ENCODE results near the gene OR2V1. TPM values are rescaled to one million over a fixed set of nuclear protein-coding genes. Genes with fewer than 3 reads are reported as not detected.
"Not testable (repeated sequence)": the region's sequence is repeated elsewhere in the genome, so short reads cannot be mapped to it uniquely, and the experiment has no call there.

OR2V1 gene
- not detected in 2 replicates for total RNA-seq

- no peak for DNase-seq (ENCODE audit: low read depth)
These were observed at the start of gene OR2V1 for GRCh38 chr5:181130832-181131496. TSS of gene OR2V1 (minus strand) at chr5:181131169. CDS start at chr5:181125304, 5,865 bp downstream.

DNA sequence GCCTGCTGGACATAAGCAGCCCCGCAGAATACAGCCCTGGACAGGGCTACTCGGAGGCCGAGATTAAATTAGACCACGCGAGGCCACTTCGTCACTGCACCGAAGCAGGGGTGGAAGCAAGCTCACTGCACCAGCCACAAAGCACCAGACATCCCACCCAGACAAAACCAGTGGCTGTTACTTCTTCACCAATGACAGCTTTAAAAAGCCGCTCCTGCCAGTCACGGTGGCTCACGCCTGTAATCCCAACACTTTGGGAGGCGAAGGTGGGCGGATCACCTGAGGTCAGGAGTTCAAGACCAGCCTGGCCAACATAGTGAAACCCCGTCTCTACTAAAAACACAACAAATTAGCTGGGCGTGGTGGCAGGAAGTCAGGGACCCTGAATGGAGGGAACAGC lies 46.6 kb upstream of the OR2V1 start:
- not testable (repeated sequence) for DNase-seq (ENCODE audit: low read depth)

DNA sequence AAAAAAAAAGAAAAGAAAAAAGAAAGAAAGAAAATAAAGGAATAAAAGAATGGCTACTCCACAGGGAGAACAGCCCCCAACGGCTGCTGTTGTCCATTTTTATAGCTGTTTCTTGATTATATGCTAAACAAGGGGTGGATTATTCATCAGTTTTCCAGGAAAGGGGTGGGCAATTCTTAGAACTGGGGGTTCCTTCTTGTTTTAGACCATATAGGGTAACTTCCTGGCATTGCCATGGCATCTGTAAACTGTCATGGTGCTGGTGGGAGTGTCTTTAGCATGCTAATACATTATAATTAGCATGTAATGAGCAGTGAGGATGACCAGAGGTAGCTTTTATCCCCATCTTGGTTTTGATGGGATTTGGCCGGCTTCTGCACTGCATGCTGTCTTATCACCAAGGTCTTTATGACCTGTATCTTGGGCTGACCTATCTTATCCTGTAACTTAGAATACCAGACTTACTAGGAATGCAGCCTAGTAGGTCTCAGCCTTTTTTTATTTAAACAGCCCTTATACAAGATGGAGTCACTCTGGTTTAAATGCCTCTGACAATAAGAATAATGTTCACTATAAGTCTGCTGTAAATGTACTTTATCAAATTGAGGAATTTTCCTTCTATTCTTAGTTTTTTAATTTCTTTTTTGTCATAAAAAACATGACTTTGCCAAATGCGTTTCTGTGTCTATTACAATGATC lies 45.4 kb upstream of the OR2V1 start:
- no peak for DNase-seq (ENCODE audit: low read depth)

DNA sequence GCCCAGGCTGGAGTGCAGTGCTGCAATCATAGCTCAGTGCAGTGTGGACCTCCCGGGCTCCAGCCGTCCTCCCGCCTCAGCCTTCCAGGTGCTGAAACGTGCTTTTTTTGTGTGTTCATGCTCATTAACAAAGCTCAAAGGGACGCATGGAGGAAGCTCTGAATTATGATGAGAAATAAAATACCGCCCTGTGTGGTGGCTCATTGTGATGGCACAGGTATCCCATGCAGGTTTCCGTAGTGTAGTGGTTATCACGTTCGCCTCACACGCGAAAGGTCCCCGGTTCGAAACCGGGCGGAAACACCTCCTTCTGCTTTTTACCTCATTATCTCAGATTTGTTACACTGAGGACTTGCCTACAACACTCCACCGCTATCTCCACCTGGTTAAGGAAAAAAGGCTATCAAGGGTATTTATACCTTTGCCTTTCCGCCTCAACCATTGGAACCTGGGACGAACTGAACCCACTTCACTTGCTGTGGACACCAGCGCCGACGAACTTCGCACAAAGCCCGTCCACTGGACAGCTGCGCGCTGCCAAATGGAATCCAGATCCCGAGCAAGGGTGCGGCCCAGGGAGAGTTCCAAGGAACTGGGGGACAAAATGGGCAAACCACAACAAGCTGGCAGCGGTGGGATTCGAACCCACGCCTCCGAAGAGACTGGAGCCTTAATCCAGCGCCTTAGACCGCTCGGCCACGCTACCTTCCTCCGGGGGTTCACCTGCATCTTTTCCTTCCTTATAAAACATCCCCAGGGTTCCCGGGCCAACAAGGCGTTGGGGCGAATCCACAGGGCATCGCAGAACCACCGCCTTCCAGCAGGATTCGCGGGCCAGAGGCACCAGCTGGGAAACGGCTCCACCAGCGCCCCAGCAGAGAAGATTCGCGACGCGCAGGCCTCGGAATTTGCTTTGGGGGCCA lies 42.7 kb upstream of the OR2V1 start:
- peak; percentile 38 for DNase-seq (ENCODE audit: low read depth)

- no peak for DNase-seq (ENCODE audit: low read depth)
These were observed 42.1 kb upstream of the OR2V1 start for GRCh38 chr5:181173027-181173419.

DNA sequence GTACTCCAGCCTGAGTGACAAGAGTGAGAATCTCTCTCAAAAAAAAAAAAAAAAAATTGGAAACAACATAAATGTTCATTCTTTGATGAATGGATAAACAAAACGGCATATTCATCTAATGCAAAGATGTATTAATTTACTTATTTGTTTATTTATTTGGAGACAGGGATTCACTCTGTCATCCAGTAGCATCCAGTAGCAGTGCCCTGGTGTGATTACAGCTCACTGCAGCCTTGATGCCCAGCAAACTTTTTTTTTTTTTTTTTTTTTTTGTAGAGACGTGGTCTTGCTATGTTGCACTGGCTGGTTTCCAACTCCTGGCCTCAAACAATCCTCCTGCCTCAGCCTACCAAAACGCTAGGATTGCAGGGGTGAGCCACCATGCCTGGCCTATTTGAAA lies 40.8 kb upstream of the OR2V1 start:
- DNase-seq (ENCODE audit: low read depth) = no peak

GRCh38 chr5:181170996-181171395 lies 40.0 kb upstream of the OR2V1 start:
- DNase-seq (ENCODE audit: low read depth) = peak; percentile 85

- DNase-seq (ENCODE audit: low read depth) = no peak
These were observed 39.4 kb upstream of the OR2V1 start for GRCh38 chr5:181170237-181170825.

DNA sequence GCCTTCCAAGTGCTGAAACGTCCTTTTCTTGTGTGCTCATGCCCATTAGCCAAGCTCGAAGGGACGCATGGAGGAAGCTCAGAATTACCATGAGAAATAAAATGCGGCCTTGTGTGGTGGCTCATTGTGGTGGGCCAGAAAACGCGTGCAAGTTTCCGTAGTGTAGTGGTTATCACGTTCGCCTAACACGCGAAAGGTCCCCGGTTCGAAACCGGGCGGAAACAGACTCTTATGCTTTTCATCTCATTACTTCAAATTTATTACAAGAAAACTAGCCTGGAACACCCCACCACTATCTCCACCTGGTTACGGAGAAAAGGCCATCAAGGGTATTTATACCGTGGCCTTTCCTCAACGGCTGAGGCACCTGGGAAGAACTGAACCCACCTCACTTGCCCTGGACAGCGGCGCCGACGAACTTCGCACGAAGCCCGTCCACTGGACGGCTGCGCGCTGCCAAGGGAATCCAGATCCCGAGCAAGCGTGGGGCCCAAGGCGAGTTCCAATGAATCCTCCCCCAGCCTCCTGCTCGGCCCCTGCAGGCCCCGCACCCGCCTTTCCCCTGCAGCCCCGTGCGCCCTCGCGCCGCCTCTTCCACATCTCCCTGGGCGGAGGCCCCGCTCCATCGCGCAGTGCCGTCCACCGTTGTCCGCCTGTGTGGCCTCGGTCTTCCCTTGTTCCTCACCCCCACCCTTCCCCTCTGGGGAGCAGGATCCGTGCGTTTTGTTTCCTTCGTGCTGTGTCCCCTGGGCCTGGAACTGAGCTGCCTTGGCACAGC lies 38.7 kb upstream of the OR2V1 start:
- DNase-seq (ENCODE audit: low read depth) = not testable (repeated sequence)

DNA sequence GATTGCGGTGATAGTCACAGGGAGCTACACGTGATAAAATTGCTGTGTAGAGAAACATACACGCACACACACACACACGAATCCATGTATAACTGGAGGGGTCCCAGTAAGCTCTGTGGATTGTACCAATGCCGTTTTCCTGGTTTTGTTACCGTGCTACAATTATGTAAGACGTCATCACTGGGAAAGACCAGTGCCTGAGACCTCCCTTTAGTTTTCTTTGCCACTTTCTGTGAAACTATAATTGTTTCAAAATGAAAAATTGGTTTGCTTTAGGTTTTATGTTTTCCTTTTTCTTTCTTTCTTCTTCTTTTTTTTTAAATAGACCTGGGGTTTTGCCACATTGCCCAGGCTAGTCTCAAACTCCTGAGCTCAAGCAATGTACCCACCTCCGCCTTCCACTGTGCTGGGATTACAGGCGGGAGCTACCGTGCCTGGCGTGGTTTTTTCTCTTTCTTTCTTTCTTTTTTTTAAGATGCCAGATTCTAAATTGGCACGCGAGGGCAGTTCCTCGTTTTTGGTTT lies 37.7 kb upstream of the OR2V1 start:
- no peak for DNase-seq (ENCODE audit: low read depth)

- DNase-seq (ENCODE audit: low read depth) = no peak
These were observed 37.0 kb upstream of the OR2V1 start for GRCh38 chr5:181167814-181168488.

GRCh38 chr5:181166812-181167733 lies 36.1 kb upstream of the OR2V1 start:
- DNase-seq (ENCODE audit: low read depth) = no peak

DNA sequence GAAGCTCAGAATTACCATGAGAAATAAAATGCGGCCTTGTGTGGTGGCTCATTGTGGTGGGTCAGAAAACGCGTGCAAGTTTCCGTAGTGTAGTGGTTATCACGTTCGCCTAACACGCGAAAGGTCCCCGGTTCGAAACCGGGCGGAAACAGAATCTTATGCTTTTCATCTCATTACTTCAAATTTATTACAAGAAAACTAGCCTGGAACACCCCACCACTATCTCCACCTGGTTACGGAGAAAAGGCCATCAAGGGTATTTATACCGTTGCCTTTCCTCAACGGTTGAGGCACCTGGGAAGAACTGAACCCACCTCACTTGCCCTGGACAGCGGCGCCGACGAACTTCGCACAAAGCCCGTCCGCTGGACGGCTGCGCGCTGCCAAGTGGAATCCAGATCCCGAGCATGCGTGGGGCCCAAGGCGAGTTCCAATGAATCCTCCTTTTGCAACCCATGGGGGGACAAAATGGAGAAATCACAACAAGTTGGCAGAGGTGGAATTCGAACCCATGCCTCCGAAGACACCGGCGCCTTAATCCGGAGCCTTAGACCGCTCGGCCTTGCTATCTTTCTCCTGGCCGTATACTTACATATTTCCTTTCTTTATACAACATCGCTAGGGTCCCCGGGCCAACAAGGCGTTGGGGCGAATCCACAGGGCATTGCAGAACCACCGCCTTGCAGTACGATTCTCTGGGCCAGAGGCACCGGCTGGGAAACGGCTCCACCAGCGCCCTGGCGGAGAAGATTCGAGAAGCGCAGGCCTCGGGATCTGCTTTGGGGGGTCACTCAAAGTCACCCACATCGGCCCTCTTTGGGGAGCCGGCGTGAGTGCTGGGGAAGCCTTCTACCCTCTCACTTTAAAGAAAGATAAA lies 33.3 kb upstream of the OR2V1 start:
- no peak for DNase-seq (ENCODE audit: low read depth)

DNA sequence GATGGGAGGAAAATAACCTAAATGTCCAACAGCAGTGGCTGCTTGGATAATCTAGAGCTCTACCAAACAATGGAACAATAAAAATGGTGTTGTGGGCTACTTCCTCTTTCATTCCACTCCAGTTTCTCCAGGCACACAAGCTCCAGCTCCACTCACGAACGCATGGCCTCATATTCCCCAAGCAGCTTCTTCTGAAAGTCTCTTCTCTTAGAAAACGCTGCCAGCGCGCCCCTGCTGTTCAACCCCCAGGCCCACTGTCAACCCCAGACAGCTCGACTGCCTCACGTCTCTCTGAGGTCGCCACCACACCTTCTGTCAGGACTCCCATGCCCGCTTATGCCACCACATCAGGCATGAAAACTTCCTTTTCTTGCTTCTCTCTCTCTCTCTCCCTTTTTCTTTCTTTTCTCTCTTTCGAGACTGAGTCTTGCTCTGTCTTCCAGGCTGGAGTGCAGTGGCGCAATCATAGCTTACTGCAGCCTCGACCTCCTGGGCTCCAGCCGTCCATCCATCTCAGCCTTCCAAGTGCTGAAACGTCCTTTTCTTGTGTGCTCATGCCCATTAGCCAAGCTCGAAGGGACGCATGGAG lies 32.6 kb upstream of the OR2V1 start:
- no peak for DNase-seq (ENCODE audit: low read depth)

DNA sequence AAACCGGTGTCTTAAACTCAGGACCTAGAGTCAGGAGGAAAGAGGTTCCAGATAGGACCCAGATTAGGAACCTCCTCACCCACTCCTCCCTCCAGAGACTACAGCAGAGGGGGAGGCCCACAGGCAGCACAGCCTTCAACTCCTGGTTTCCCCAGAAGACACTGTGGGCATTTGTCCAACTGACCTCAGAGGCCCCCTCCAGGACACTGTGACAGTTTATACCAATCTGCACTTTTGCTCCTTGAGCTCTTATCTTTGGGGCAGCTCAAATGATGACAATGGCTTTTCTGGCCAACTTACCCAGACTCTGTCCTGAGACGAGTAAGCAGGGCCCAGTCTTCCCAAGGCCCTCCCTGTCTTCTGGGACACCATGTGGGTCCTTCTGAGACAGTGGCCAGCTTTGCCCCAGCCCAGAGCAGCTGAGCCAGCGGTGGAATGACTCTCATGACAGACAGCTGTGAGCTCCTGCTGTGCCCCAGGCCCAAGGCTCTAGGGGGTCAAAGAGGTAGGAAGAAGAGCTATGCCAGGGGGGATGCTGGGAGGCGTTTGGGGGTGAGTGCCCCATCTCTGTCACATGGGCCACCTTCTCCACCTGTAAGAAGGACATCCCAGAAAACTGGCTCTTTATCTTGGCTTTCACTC lies 30.7 kb upstream of the OR2V1 start:
- DNase-seq (ENCODE audit: low read depth) = no peak

DNA sequence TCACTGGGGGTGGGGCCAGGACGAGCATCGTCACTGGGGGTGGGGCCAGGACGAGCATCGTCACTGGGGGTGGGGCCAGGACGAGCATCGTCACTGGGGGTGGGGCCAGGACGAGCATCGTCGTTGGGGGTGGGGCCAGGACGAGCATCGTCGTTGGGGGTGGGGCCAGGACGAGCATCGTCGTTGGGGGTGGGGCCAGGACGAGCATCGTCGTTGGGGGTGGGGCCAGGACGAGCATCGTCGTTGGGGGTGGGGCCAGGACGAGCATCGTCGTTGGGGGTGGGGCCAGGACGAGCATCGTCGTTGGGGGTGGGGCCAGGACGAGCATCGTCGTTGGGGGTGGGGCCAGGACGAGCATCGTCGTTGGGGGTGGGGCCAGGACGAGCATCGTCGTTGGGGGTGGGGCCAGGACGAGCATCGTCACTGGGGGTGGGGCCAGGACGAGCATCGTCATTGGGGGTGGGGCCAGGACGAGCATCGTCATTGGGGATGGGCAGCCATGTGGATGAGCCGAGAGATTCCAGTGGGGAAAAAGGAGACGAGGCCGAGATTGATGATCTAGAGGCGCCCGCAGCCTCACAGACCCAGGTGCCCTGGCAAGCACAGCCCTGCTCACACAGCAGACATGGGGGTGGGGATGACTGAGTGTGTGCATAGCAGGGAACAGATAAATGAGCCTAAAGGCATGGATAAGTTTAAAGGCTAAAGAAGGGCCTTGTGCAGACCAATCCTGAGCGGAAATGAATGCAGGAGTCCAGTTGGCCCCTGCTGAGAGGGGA lies 30.0 kb upstream of the OR2V1 start:
- not testable (repeated sequence) for DNase-seq (ENCODE audit: low read depth)

Measured in renal cortical epithelial cell (primary cell).